IMR-90 (cell line): Measurements from ENCODE around the gene HCK. TPM values are rescaled to one million over a fixed set of nuclear protein-coding genes. Genes with fewer than 3 reads are reported as not detected.
A peak's percentile ranks its signal among the peaks of the same experiment; 100 is the strongest.

Source experiments
- ATAC-seq: fragments of 200-7000 bp; cut with Tn5 transposase; 2 replicates; pipeline ENCODE4 v1.9.1; 2020; ENCODE audit warnings: low read depth, mild to moderate bottlenecking, moderate library complexity
- BruUV-seq: library from RNA; stranded (reverse); fragments of 400-500 nt; replicated peaks from 2 replicates; lab custom pipeline; 2021; lab: Mats Ljungman, UMichigan
- CTCF ChIA-PET: fragments of 300-600 bp; formaldehyde crosslinking; extraction: SDS; loops from one replicate; lab custom pipeline; 2021; ENCODE audit warnings: antibody characterized with exemption; lab: Yijun Ruan, JAX
- POLR2A ChIA-PET: fragments of 300-600 bp; sonication (Branson Sonifier 250); formaldehyde crosslinking; loops from one replicate; lab custom pipeline; 2022; ENCODE audit warnings: antibody characterized with exemption; ENCODE audit not compliant: unreplicated experiment; lab: Charles Lee
- DNase-seq: peaks from one replicate; pipeline ENCODE4 v3.0.0; 2013
- H2AFZ ChIP-seq: replicated peaks from 2 replicates; pipeline ENCODE3; 2013; ENCODE audit warnings: low read length, mild to moderate bottlenecking; ENCODE audit not compliant: poor library complexity
- H2AK5ac ChIP-seq: 2 replicates; pipeline ENCODE4 v1.6.1; 2013; ENCODE audit warnings: low read depth, low read length, inconsistent platforms
- H2AK9ac ChIP-seq: replicated peaks from 2 replicates; pipeline ENCODE3; 2013; ENCODE audit warnings: mild to moderate bottlenecking, low read depth, low read length, moderate library complexity; ENCODE audit not compliant: poor library complexity
- H2BK120ac ChIP-seq: 2 replicates; pipeline ENCODE4 v1.6.1; 2013; ENCODE audit warnings: low read depth, low read length, inconsistent platforms
- H2BK15ac ChIP-seq: 3 replicates; pipeline ENCODE4 v1.6.1; 2013; ENCODE audit warnings: low read depth, low read length, inconsistent platforms
- H2BK20ac ChIP-seq: 2 replicates; pipeline ENCODE4 v1.6.1; 2013; ENCODE audit warnings: low read depth, mild to moderate bottlenecking, inconsistent platforms, low read length, moderate library complexity
- H2BK5ac ChIP-seq: 2 replicates; pipeline ENCODE4 v1.6.1; 2013; ENCODE audit warnings: mild to moderate bottlenecking, low read depth, low read length, inconsistent platforms; ENCODE audit not compliant: poor library complexity, severe bottlenecking
- H3K14ac ChIP-seq: replicated peaks from 2 replicates; pipeline ENCODE4 v1.6.1; 2013; ENCODE audit warnings: low read depth, low read length, inconsistent platforms
- H3K18ac ChIP-seq: 2 replicates; pipeline ENCODE4 v1.6.1; 2013; ENCODE audit warnings: low read depth, low read length, control low read depth
- H3K23ac ChIP-seq: 2 replicates; pipeline ENCODE4 v1.6.1; 2013; ENCODE audit warnings: low read depth, low read length, inconsistent platforms
- H3K27ac ChIP-seq: 2 replicates; pipeline ENCODE4 v1.5.1; 2013; ENCODE audit warnings: mild to moderate bottlenecking, control low read depth, low read length; ENCODE audit not compliant: insufficient read depth
- H3K27me3 ChIP-seq: 2 replicates; pipeline ENCODE4 v1.6.1; 2013; ENCODE audit warnings: low read length; ENCODE audit not compliant: control insufficient read depth, insufficient read depth
- H3K36me3 ChIP-seq: 2 replicates; pipeline ENCODE4 v1.6.1; 2013; ENCODE audit warnings: low read length, mixed read lengths; ENCODE audit not compliant: control insufficient read depth, insufficient read depth
- H3K4ac ChIP-seq: 2 replicates; pipeline ENCODE4 v1.6.1; 2013; ENCODE audit warnings: low read depth, low read length, inconsistent platforms
- H3K4me1 ChIP-seq: 2 replicates; pipeline ENCODE4 v1.6.1; 2013; ENCODE audit warnings: low read length, mixed read lengths; ENCODE audit not compliant: control insufficient read depth, insufficient read depth
- H3K4me2 ChIP-seq: 2 replicates; pipeline ENCODE4 v1.6.1; 2013; ENCODE audit warnings: low read depth, mild to moderate bottlenecking, control low read depth, low read length, moderate library complexity
- H3K4me3 ChIP-seq: 2 replicates; pipeline ENCODE4 v1.5.1; 2013; ENCODE audit warnings: low read depth, mild to moderate bottlenecking, control low read depth, low read length, moderate library complexity; ENCODE audit not compliant: insufficient read depth
- H3K56ac ChIP-seq: 2 replicates; pipeline ENCODE4 v1.6.1; 2013; ENCODE audit warnings: low read length, inconsistent platforms; ENCODE audit not compliant: insufficient read depth; ENCODE audit errors: extremely low read depth
- H3K79me1 ChIP-seq, 2 experiments: 2 replicates each; pipeline ENCODE4 v1.6.1; 2013; ENCODE audit warnings: low read length in 2 of 2, inconsistent platforms in 1 of 2, low read depth in 1 of 2
- H3K9ac ChIP-seq: 2 replicates; pipeline ENCODE4 v1.6.1; 2013; ENCODE audit warnings: low read depth, low read length, control low read depth
- H3K9me1 ChIP-seq: 2 replicates; pipeline ENCODE4 v1.6.1; 2013; ENCODE audit warnings: low read length, inconsistent platforms; ENCODE audit not compliant: insufficient read depth
- H3K9me3 ChIP-seq: 2 replicates; pipeline ENCODE4 v1.6.1; 2013; ENCODE audit warnings: low read length; ENCODE audit not compliant: control insufficient read depth, insufficient read depth
- H4K20me1 ChIP-seq: 2 replicates; pipeline ENCODE4 v1.6.1; 2013; ENCODE audit warnings: low read length, inconsistent platforms; ENCODE audit not compliant: insufficient read depth
- H4K5ac ChIP-seq: 2 replicates; pipeline ENCODE4 v1.6.1; 2013; ENCODE audit warnings: mild to moderate bottlenecking, low read depth, low read length, control low read depth
- H4K8ac ChIP-seq, 2 experiments: 2 replicates each; pipeline ENCODE4 v1.6.1; 2013; ENCODE audit warnings: low read depth in 2 of 2, low read length in 2 of 2, control low read depth in 1 of 2, inconsistent platforms in 1 of 2
- H4K91ac ChIP-seq: 2 replicates; pipeline ENCODE4 v1.6.1; 2013; ENCODE audit warnings: low read depth, low read length, inconsistent platforms; ENCODE audit not compliant: insufficient read depth
- BHLHE40 ChIP-seq: fragments of 150-350 bp; IDR thresholded peaks from 2 replicates; pipeline ENCODE4 v1.6.1; 2016; ENCODE audit warnings: mild to moderate bottlenecking, low read depth, low read length
- CEBPB ChIP-seq: IDR thresholded peaks from 2 replicates; pipeline ENCODE4 v1.6.1; 2012; ENCODE audit warnings: low read depth, low read length, improper control_type of control experiment
- CHD1 ChIP-seq: IDR thresholded peaks from 2 replicates; pipeline ENCODE4 v1.6.1; 2012; ENCODE audit warnings: low read depth, low read length, improper control_type of control experiment
- FOS ChIP-seq: fragments of 150-350 bp; IDR thresholded peaks from 2 replicates; pipeline ENCODE4 v1.6.1; 2016; ENCODE audit warnings: low read depth, low read length
- MAFK ChIP-seq: IDR thresholded peaks from 2 replicates; pipeline ENCODE4 v1.6.1; 2012; ENCODE audit warnings: low read depth, low read length, improper control_type of control experiment
- MAZ ChIP-seq: IDR thresholded peaks from 2 replicates; pipeline ENCODE4 v1.6.1; 2012; ENCODE audit warnings: low read depth, mild to moderate bottlenecking, low read length, improper control_type of control experiment, moderate library complexity, borderline replicate concordance
- MXI1 ChIP-seq: IDR thresholded peaks from 2 replicates; pipeline ENCODE4 v1.6.1; 2012; ENCODE audit warnings: low read depth, mild to moderate bottlenecking, low read length, moderate library complexity, borderline replicate concordance
- NFE2L2 ChIP-seq: fragments of 150-350 bp; IDR thresholded peaks from 2 replicates; pipeline ENCODE4 v1.6.1; 2016; ENCODE audit warnings: low read depth, mild to moderate bottlenecking, low read length
- POLR2A ChIP-seq: IDR thresholded peaks from 2 replicates; pipeline ENCODE4 v1.6.1; 2012; ENCODE audit warnings: mild to moderate bottlenecking, low read depth, low read length
- RAD21 ChIP-seq: IDR thresholded peaks from 2 replicates; pipeline ENCODE4 v1.6.1; 2012; ENCODE audit warnings: low read length, improper control_type of control experiment
- RCOR1 ChIP-seq: IDR thresholded peaks from 2 replicates; pipeline ENCODE4 v1.6.1; 2012; ENCODE audit warnings: mild to moderate bottlenecking, low read length, improper control_type of control experiment; ENCODE audit not compliant: insufficient replicate concordance
- RFX5 ChIP-seq: IDR thresholded peaks from 2 replicates; pipeline ENCODE4 v1.8.0; 2012; ENCODE audit warnings: low read depth, mild to moderate bottlenecking, low read length, moderate library complexity
- SMC3 ChIP-seq: fragments of 150-350 bp; IDR thresholded peaks from 2 replicates; pipeline ENCODE4 v1.6.1; 2016; ENCODE audit warnings: low read depth, mild to moderate bottlenecking, antibody characterized with exemption, low read length, moderate library complexity
- WGBS, 2 experiments: methylation state at CpG; one replicate each; pipeline versions ENCODE4 v1.1.5 to v1.1.7; 2013; ENCODE audit warnings: missing lambda C conversion rate in 2 of 2; ENCODE audit not compliant: insufficient read length in 1 of 2; ENCODE audit errors: extremely low coverage in 2 of 2; 5-methylcytosine and 5-hydroxymethylcytosine counted together
- dilution Hi-C: fragments of 300-500 bp; cut with HindIII; formaldehyde crosslinking; loops from one replicate; pipeline ENCODE4 v1.14.3; 2018; ENCODE audit warnings: low sequenced_read_pairs; ENCODE audit not compliant: unreplicated experiment
- in situ Hi-C: fragments of 300-500 bp; cut with MboI; formaldehyde crosslinking; loops from 3 replicates; pipeline ENCODE4 v1.14.3; 2019; ENCODE audit warnings: low sequenced_read_pairs, inconsistent platforms, mixed read lengths
- intact Hi-C: fragments of 100-400 bp; cut with micrococcal nuclease; formaldehyde crosslinking; loops from 2 replicates; pipeline ENCODE4 v1.10.0; 2022
- polyA plus RNA-seq, 3 experiments: library from polyadenylated mRNA; depleted of rRNA; stranded (reverse); fragments of >200 nt; gene quantifications; 2 replicates each; pipeline ENCODE4 v1.2.3, GENCODE V29; 2012; ENCODE audit warnings: low replicate concordance in 1 of 3
- total RNA-seq: library from RNA; depleted of rRNA; stranded (reverse); fragments of >200 nt; gene quantifications from 2 replicates; pipeline ENCODE4 v1.2.3, GENCODE V29; 2012
- TF ChIP-seq, protein P1 (sequence below): fragments of 150-350 bp; IDR thresholded peaks from 2 replicates; pipeline ENCODE4 v1.6.1; 2017; ENCODE audit warnings: mild to moderate bottlenecking, antibody characterized with exemption, low read length, low read depth
- TF ChIP-seq, protein P2 (sequence below): fragments of 150-350 bp; IDR thresholded peaks from 2 replicates; pipeline ENCODE4 v1.6.1; 2016; ENCODE audit warnings: low read depth, mild to moderate bottlenecking, low read length, moderate library complexity, borderline replicate concordance
- TF ChIP-seq, protein P3 (sequence below): conservative IDR thresholded peaks from 2 replicates; pipeline ENCODE4 v1.5.1; 2012; ENCODE audit warnings: mild to moderate bottlenecking, low read depth, low read length, improper control_type of control experiment

HCK gene
- total and polyA plus RNA-seq, 2 of the 4 experiments (the other 2 are of a cell fraction) = not detected

GRCh38 chr20:32110173-32110704, 58.2 kb downstream of the HCK start:
- POLR2A ChIA-PET = interaction anchor here (0.6 kb wide), 1 partner anchor 14 kb away, joined by 18 read pairs; no protein-coding TSS in a partner anchor
- TF ChIP-seq CEBPB (no peak), NFE2L2 (no peak), MAZ (no peak), FOS (no peak), SMC3 (no peak), MAFK (no peak), BHLHE40 (no peak), MXI1 (no peak), POLR2A (no peak), RAD21 (no peak), CHD1 (no peak), RCOR1 (no peak), RFX5 (no peak)
- TF ChIP-seq, protein P1, sequence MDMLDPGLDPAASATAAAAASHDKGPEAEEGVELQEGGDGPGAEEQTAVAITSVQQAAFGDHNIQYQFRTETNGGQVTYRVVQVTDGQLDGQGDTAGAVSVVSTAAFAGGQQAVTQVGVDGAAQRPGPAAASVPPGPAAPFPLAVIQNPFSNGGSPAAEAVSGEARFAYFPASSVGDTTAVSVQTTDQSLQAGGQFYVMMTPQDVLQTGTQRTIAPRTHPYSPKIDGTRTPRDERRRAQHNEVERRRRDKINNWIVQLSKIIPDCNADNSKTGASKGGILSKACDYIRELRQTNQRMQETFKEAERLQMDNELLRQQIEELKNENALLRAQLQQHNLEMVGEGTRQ = no peak
- TF ChIP-seq, protein P2, sequence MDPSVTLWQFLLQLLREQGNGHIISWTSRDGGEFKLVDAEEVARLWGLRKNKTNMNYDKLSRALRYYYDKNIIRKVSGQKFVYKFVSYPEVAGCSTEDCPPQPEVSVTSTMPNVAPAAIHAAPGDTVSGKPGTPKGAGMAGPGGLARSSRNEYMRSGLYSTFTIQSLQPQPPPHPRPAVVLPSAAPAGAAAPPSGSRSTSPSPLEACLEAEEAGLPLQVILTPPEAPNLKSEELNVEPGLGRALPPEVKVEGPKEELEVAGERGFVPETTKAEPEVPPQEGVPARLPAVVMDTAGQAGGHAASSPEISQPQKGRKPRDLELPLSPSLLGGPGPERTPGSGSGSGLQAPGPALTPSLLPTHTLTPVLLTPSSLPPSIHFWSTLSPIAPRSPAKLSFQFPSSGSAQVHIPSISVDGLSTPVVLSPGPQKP = no peak
- TF ChIP-seq, protein P3, sequence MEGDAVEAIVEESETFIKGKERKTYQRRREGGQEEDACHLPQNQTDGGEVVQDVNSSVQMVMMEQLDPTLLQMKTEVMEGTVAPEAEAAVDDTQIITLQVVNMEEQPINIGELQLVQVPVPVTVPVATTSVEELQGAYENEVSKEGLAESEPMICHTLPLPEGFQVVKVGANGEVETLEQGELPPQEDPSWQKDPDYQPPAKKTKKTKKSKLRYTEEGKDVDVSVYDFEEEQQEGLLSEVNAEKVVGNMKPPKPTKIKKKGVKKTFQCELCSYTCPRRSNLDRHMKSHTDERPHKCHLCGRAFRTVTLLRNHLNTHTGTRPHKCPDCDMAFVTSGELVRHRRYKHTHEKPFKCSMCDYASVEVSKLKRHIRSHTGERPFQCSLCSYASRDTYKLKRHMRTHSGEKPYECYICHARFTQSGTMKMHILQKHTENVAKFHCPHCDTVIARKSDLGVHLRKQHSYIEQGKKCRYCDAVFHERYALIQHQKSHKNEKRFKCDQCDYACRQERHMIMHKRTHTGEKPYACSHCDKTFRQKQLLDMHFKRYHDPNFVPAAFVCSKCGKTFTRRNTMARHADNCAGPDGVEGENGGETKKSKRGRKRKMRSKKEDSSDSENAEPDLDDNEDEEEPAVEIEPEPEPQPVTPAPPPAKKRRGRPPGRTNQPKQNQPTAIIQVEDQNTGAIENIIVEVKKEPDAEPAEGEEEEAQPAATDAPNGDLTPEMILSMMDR = no peak
- peak overlapping the region; percentile 93 to 98 for H4K8ac ChIP-seq
- BruUV-seq = no TSS peak
- peak overlapping the region; percentile 99 for H2BK5ac ChIP-seq
- peaks cover 4% of the 10 kb centered on the region for H3K36me3 ChIP-seq
- H3K4ac ChIP-seq = peak overlapping the region; percentile 98
- peak overlapping the region; percentile 48; the same call in 1 of the 2 replicates for H3K18ac ChIP-seq
- 0 out of 2 replicates have a peak overlapping the region, but pooled peaks have one; percentile 98 for H2BK120ac ChIP-seq
- H2AFZ ChIP-seq = peak overlapping the region; percentile 100
- peak overlapping the region; percentile 84 for H4K5ac ChIP-seq
- H4K20me1 ChIP-seq = peaks cover 37% of the 10 kb centered on the region
- H2BK20ac ChIP-seq = no peak overlapping the region
- H3K4me3 ChIP-seq = peak overlapping the region; percentile 77
- peaks cover 26 to 53% of the 10 kb centered on the region in 2 experiments; a peak in 3 of 4 replicates for H3K79me1 ChIP-seq
- peak overlapping the region; percentile 97 for H2AK9ac ChIP-seq
- H3K4me2 ChIP-seq = peak overlapping the region; percentile 97
- H3K27ac ChIP-seq = peak overlapping the region; percentile 99
- ATAC-seq = no peak
- peaks cover 11% of the 10 kb centered on the region for H3K9me1 ChIP-seq
- H3K9ac ChIP-seq = peak overlapping the region; percentile 100
- CTCF ChIA-PET = no interaction called here
- peak overlapping the region; percentile 100 for H3K56ac ChIP-seq
- in situ Hi-C loops = no loop called here
- peak overlapping the region; percentile 99 for H3K14ac ChIP-seq
- peak overlapping the region; percentile 99 for H4K91ac ChIP-seq
- H3K27me3 ChIP-seq = no peaks in the 10 kb centered on the region
- DNase-seq = no peak
- H2AK5ac ChIP-seq = peak overlapping the region; percentile 96
- peaks cover 4% of the 10 kb centered on the region for H3K4me1 ChIP-seq
- dilution Hi-C loops = no loop called here
- H3K9me3 ChIP-seq = no peaks in the 10 kb centered on the region
- WGBS, 2 experiments = no CpG with 5 or more reads among the region's 8 CpGs
- no peak overlapping the region; the same call in 2 of the 3 replicates for H2BK15ac ChIP-seq
- intact Hi-C loops = no loop called here
- peak overlapping the region; percentile 29 for H3K23ac ChIP-seq
